ENCODE data around the gene SRL. TPM values are rescaled to one million over a fixed set of nuclear protein-coding genes. Genes with fewer than 3 reads are reported as not detected.

Gene SRL
- total and polyA plus RNA-seq, 4 donors = 0.30 to 2.9 (median 1.2) TPM

GRCh38 chr16:4227040-4227332 lies 14.9 kb downstream of the SRL start:
- H3K27ac ChIP-seq (ENCODE audit: low read depth in 1 of 2, low read length in 1 of 2) = no peak overlapping the region
- H3K9me3 ChIP-seq (ENCODE audit: control insufficient read depth in 4 of 4, insufficient read depth in 3 of 4, low read length in 3 of 4) = no peaks in the 10 kb centered on the region
- H3K4me1 ChIP-seq (ENCODE audit: control insufficient read depth in 5 of 5, insufficient read depth in 5 of 5, low read length in 5 of 5) = peaks cover 0 to 3% (median 0%) of the 10 kb centered on the region in 5 donors
- DNase-seq = no peak
- H3K36me3 ChIP-seq (ENCODE audit: control insufficient read depth in 4 of 4, insufficient read depth in 4 of 4, low read length in 4 of 4) = no peaks in the 10 kb centered on the region
- TF ChIP-seq CTCF (IDR thresholded peaks at IDR 0.05; ENCODE audit: control extremely low read depth, extremely low read depth) = no peak
- WGBS, 2 donors = 93% methylated on average over 2 of the region's 2 CpGs
- no peak for ATAC-seq (ENCODE audit: insufficient read depth, low FRiP score)
- H3K27me3 ChIP-seq (ENCODE audit: control insufficient read depth in 3 of 3, insufficient read depth in 3 of 3, low read length in 2 of 3) = no peaks in the 10 kb centered on the region
- H3K9ac ChIP-seq (ENCODE audit: insufficient read depth in 1 of 2, low read length in 2 of 2) = no peak overlapping the region
- no peak overlapping the region for H3K4me3 ChIP-seq

- Histone ChIP-seq H3K9me3 (ENCODE audit: control insufficient read depth in 4 of 4, insufficient read depth in 3 of 4, low read length in 3 of 4) (peaks cover 0 to 2% (median 0%) of the 10 kb centered on the region in 4 donors), H3K4me1 (ENCODE audit: control insufficient read depth in 5 of 5, insufficient read depth in 5 of 5, low read length in 5 of 5) (peaks cover 0 to 2% (median 0%) of the 10 kb centered on the region in 5 donors), H3K4me3 (no peak overlapping the region), H3K27ac (ENCODE audit: low read depth in 1 of 2, low read length in 1 of 2) (no peak overlapping the region), H3K27me3 (ENCODE audit: control insufficient read depth in 3 of 3, insufficient read depth in 3 of 3, low read length in 2 of 3) (no peaks in the 10 kb centered on the region), H3K36me3 (ENCODE audit: control insufficient read depth in 4 of 4, insufficient read depth in 4 of 4, low read length in 4 of 4) (no peaks in the 10 kb centered on the region), H3K9ac (ENCODE audit: insufficient read depth in 1 of 2, low read length in 2 of 2) (no peak overlapping the region)
- ATAC-seq (ENCODE audit: insufficient read depth, low FRiP score) (no peak), DNase-seq (no peak)
- no peak for TF ChIP-seq CTCF (IDR thresholded peaks at IDR 0.05; ENCODE audit: control extremely low read depth, extremely low read depth)
- 72 to 86% methylated on average over 5 of the region's 5 CpGs for WGBS, 2 donors
Observed at GRCh38 chr16:4226251-4227039, 15.4 kb downstream of the SRL start.

GRCh38 chr16:4225075-4225474 lies 16.8 kb downstream of the SRL start:
- Histone ChIP-seq H3K4me1 (ENCODE audit: control insufficient read depth in 5 of 5, insufficient read depth in 5 of 5, low read length in 5 of 5) (peaks cover 0 to 3% (median 0%) of the 10 kb centered on the region in 5 donors), H3K9me3 (ENCODE audit: control insufficient read depth in 4 of 4, insufficient read depth in 3 of 4, low read length in 3 of 4) (peaks cover 0 to 2% (median 0%) of the 10 kb centered on the region in 4 donors), H3K9ac (ENCODE audit: insufficient read depth in 1 of 2, low read length in 2 of 2) (no peak overlapping the region), H3K36me3 (ENCODE audit: control insufficient read depth in 4 of 4, insufficient read depth in 4 of 4, low read length in 4 of 4) (no peaks in the 10 kb centered on the region), H3K27me3 (ENCODE audit: control insufficient read depth in 3 of 3, insufficient read depth in 3 of 3, low read length in 2 of 3) (no peaks in the 10 kb centered on the region), H3K4me3 (no peak overlapping the region), H3K27ac (ENCODE audit: low read depth in 1 of 2, low read length in 1 of 2) (no peak overlapping the region)
- DNase-seq (no peak), ATAC-seq (ENCODE audit: insufficient read depth, low FRiP score) (no peak)
- no peak for TF ChIP-seq CTCF (IDR thresholded peaks at IDR 0.05; ENCODE audit: control extremely low read depth, extremely low read depth)
- WGBS, 2 donors = 96 to 100% methylated on average over 2 of the region's 2 CpGs
